MG63 (cell line): ENCODE data around the gene PRG2. TPM values are rescaled to one million over a fixed set of nuclear protein-coding genes. Genes with fewer than 3 reads are reported as not detected.
A peak's percentile ranks its signal among the peaks of the same experiment; 100 is the strongest.
"Not testable (repeated sequence)": the region's sequence is repeated elsewhere in the genome, so short reads cannot be mapped to it uniquely, and the experiment has no call there.

Source experiments
- DNase-seq: peaks from one replicate; pipeline ENCODE4 v3.0.0-alpha.2; 2020
- H3K27me3 ChIP-seq: fragments of 250-450 bp; sonication (Bioruptor Pico); 2 replicates; pipeline ENCODE4 v1.5.1; 2020; ENCODE audit warnings: mild to moderate bottlenecking, moderate library complexity
- H3K36me3 ChIP-seq: fragments of 250-450 bp; sonication (Bioruptor Pico); 2 replicates; pipeline ENCODE4 v1.5.1; 2020; ENCODE audit warnings: mild to moderate bottlenecking, moderate library complexity
- H3K4me3 ChIP-seq: fragments of 250-450 bp; sonication (Bioruptor Pico); 2 replicates; pipeline ENCODE4 v1.5.1; 2020; ENCODE audit warnings: mild to moderate bottlenecking, moderate library complexity
- H3K9me3 ChIP-seq: fragments of 250-450 bp; sonication (Bioruptor Pico); 2 replicates; pipeline ENCODE4 v1.5.1; 2020; ENCODE audit warnings: mild to moderate bottlenecking, moderate library complexity
- total RNA-seq: library from RNA; depleted of rRNA; stranded (reverse); fragments of >200 nt; shearing (Covaris generic); gene quantifications from 2 replicates; pipeline ENCODE4 v1.2.3, GENCODE V29; 2014; ENCODE audit warnings: low replicate concordance; rRNA removed

PRG2 gene
- total RNA-seq, 1 experiment from 2014 or later, result not detected

GRCh38 chr11:57348636-57349313 lies 41.7 kb downstream of the PRG2 start:
- peaks cover 1% of the 10 kb centered on the region; the same call in 1 of the 2 replicates for H3K9me3 ChIP-seq
- DNase-seq, result no peak
- H3K36me3 ChIP-seq, result no peaks in the 10 kb centered on the region
- no peaks in the 10 kb centered on the region for H3K27me3 ChIP-seq
- no peak overlapping the region for H3K4me3 ChIP-seq

- Histone ChIP-seq H3K9me3 (peaks cover 1% of the 10 kb centered on the region; the same call in 1 of the 2 replicates), H3K27me3 (no peaks in the 10 kb centered on the region), H3K36me3 (no peaks in the 10 kb centered on the region), H3K4me3 (no peak overlapping the region)
- DNase-seq, result no peak
Observed at GRCh38 chr11:57348052-57348451, 42.4 kb downstream of the PRG2 start.

GRCh38 chr11:57347336-57347735 lies 43.1 kb downstream of the PRG2 start:
- Histone ChIP-seq H3K9me3 (peaks cover 1% of the 10 kb centered on the region; the same call in 1 of the 2 replicates), H3K27me3 (no peaks in the 10 kb centered on the region), H3K36me3 (no peaks in the 10 kb centered on the region), H3K4me3 (no peak overlapping the region)
- no peak for DNase-seq

GRCh38 chr11:57345555-57346211 lies 44.8 kb downstream of the PRG2 start:
- DNase-seq, result peak; percentile 46
- Histone ChIP-seq H3K27me3 (no peaks in the 10 kb centered on the region), H3K4me3 (no peak overlapping the region), H3K36me3 (no peaks in the 10 kb centered on the region), H3K9me3 (no peaks in the 10 kb centered on the region)

GRCh38 chr11:57344826-57345225 lies 45.6 kb downstream of the PRG2 start:
- no peak for DNase-seq
- Histone ChIP-seq H3K9me3 (no peaks in the 10 kb centered on the region), H3K27me3 (no peaks in the 10 kb centered on the region), H3K4me3 (no peak overlapping the region), H3K36me3 (no peaks in the 10 kb centered on the region)

- DNase-seq, result no peak
Observed at GRCh38 chr11:57343825-57344224, 46.6 kb downstream of the PRG2 start.

GRCh38 chr11:57342702-57343101 lies 47.7 kb downstream of the PRG2 start:
- Histone ChIP-seq H3K36me3 (no peaks in the 10 kb centered on the region), H3K4me3 (no peak overlapping the region), H3K27me3 (no peaks in the 10 kb centered on the region), H3K9me3 (no peaks in the 10 kb centered on the region)
- no peak for DNase-seq

More at GRCh38 chr11:57343825-57344224, 46.6 kb downstream of the PRG2 start:
- no peaks in the 10 kb centered on the region for H3K27me3 ChIP-seq
- no peaks in the 10 kb centered on the region for H3K36me3 ChIP-seq
- no peak overlapping the region for H3K4me3 ChIP-seq
- H3K9me3 ChIP-seq, result no peaks in the 10 kb centered on the region

- Histone ChIP-seq H3K36me3 (no peaks in the 10 kb centered on the region), H3K4me3 (no peak overlapping the region), H3K9me3 (no peaks in the 10 kb centered on the region), H3K27me3 (no peaks in the 10 kb centered on the region)
- no peak for DNase-seq
Observed at GRCh38 chr11:57341250-57341808, 49.1 kb downstream of the PRG2 start.

- H3K4me3 ChIP-seq, result no peak overlapping the region
- DNase-seq, result no peak
- no peaks in the 10 kb centered on the region for H3K27me3 ChIP-seq
- H3K9me3 ChIP-seq, result no peaks in the 10 kb centered on the region
- no peaks in the 10 kb centered on the region for H3K36me3 ChIP-seq
Observed at GRCh38 chr11:57340039-57340615, 50.3 kb downstream of the PRG2 start.

GRCh38 chr11:57339328-57339727 lies 51.1 kb downstream of the PRG2 start:
- H3K27me3 ChIP-seq, result no peaks in the 10 kb centered on the region
- peaks cover 8% of the 10 kb centered on the region for H3K36me3 ChIP-seq
- no peaks in the 10 kb centered on the region for H3K9me3 ChIP-seq
- no peak for DNase-seq
- H3K4me3 ChIP-seq, result no peak overlapping the region

GRCh38 chr11:57338142-57338541 lies 52.3 kb downstream of the PRG2 start, which contains the start of gene P2RX3:
TSS of gene P2RX3 (plus strand) at chr11:57338352. CDS start at chr11:57338551, 199 bp downstream.
- Histone ChIP-seq H3K27me3 (no peaks in the 10 kb centered on the region), H3K9me3 (no peaks in the 10 kb centered on the region), H3K4me3 (no peak within 1 kb of the TSS), H3K36me3 (peaks cover 19% of the 10 kb centered on the region)
- no peak for DNase-seq

- H3K36me3 ChIP-seq, result peaks cover 32% of the 10 kb centered on the region
- not testable (repeated sequence) for H3K27me3 ChIP-seq, DNase-seq, H3K9me3 ChIP-seq, H3K4me3 ChIP-seq
Observed at GRCh38 chr11:57336856-57337255, 53.6 kb downstream of the PRG2 start.

Other genes starting within 250 kb of the PRG2 start
- gene LRRC55, start 208.7 kb downstream of the PRG2 start, total RNA-seq, result not detected in 2 replicates
- not detected in 2 replicates for gene APLNR, start 153.4 kb downstream of the PRG2 start, total RNA-seq
- gene TNKS1BP1, start 65.7 kb downstream of the PRG2 start, total RNA-seq, result 39.4 and 86.8 TPM in 2 replicates
- gene SSRP1, start 54.8 kb downstream of the PRG2 start, total RNA-seq, result 126 and 171 TPM in 2 replicates
- not detected in 2 replicates for gene P2RX3, start 52.3 kb downstream of the PRG2 start, total RNA-seq
- gene PRG3, start 9.5 kb downstream of the PRG2 start, total RNA-seq, result not detected in 2 replicates
- 73.1 and 84.3 TPM in 2 replicates for gene SLC43A3, start 36.5 kb upstream of the PRG2 start, total RNA-seq
- 0.03 and 1.6 TPM in 2 replicates for gene RTN4RL2, start 69.9 kb upstream of the PRG2 start, total RNA-seq
- 3.2 and 4.0 TPM in 2 replicates for gene SLC43A1, start 125.1 kb upstream of the PRG2 start, total RNA-seq
- gene TIMM10, start 140.1 kb upstream of the PRG2 start, total RNA-seq, result 99.6 and 106 TPM in 2 replicates
- not detected in 2 replicates for gene SMTNL1, start 146.9 kb upstream of the PRG2 start, total RNA-seq
- 14.7 and 17.2 TPM in 2 replicates for gene UBE2L6, start 177.0 kb upstream of the PRG2 start, total RNA-seq
- 0.22 and 0.26 TPM in 2 replicates for gene SERPING1, start 207.0 kb upstream of the PRG2 start, total RNA-seq